CD4-positive, alpha-beta memory T cell (primary cell): ENCODE measurements around the gene OLFML2B. TPM values are rescaled to one million over a fixed set of nuclear protein-coding genes. Genes with fewer than 3 reads are reported as not detected.

Experiments used
- CTCF ChIA-PET: fragments of 350-600 bp; sonication (Branson Sonifier 250); formaldehyde crosslinking; loops from one replicate; lab custom pipeline; 2021; ENCODE audit warnings: inconsistent platforms; ENCODE audit not compliant: partially characterized antibody; lab: Charles Lee
- POLR2A ChIA-PET: fragments of 350-600 bp; sonication (Branson Sonifier 250); formaldehyde crosslinking; loops from one replicate; lab custom pipeline; 2021; ENCODE audit not compliant: partially characterized antibody; lab: Charles Lee
- DNase-seq, 5 donors: peaks; one replicate each; pipeline versions ENCODE4 v3.0.0 to v3.0.0-alpha.2; 2020 to 2022; ENCODE audit warnings: mixed read lengths in 1 of 5
- H3K27ac ChIP-seq: one replicate; pipeline ENCODE4 v1.7.0; 2013; ENCODE audit warnings: low read depth, low read length
- H3K27me3 ChIP-seq: 2 replicates; pipeline ENCODE4 v1.7.0; 2013; ENCODE audit warnings: mild to moderate bottlenecking, low read length, moderate library complexity; ENCODE audit not compliant: insufficient read depth
- H3K36me3 ChIP-seq: 2 replicates; pipeline ENCODE4 v1.7.0; 2013; ENCODE audit warnings: mild to moderate bottlenecking, low read length, moderate library complexity; ENCODE audit not compliant: insufficient read depth
- H3K4me1 ChIP-seq: 2 replicates; pipeline ENCODE4 v1.7.0; 2013; ENCODE audit warnings: mild to moderate bottlenecking, low read length, moderate library complexity; ENCODE audit not compliant: insufficient read depth
- H3K4me3 ChIP-seq, 2 donors: one replicate each; pipeline ENCODE4 v1.7.0; 2013; ENCODE audit warnings: low read length in 2 of 2, mild to moderate bottlenecking in 1 of 2
- H3K9me3 ChIP-seq, 2 donors: one replicate each; pipeline ENCODE4 v1.7.0; 2013; ENCODE audit warnings: low read length in 2 of 2, control low read depth in 1 of 2; ENCODE audit not compliant: control insufficient read depth in 1 of 2
- H3K27ac Mint-ChIP-seq, 7 donors: one replicate each; pipeline ENCODE4 v1.8.0; 2020 to 2021; ENCODE audit warnings: mixed read lengths in 7 of 7, mild to moderate bottlenecking in 6 of 7, inconsistent platforms in 3 of 7, moderate library complexity in 3 of 7
- H3K27me3 Mint-ChIP-seq, 2 donors: one replicate each; pipeline ENCODE4 v1.8.0; 2020 to 2021; ENCODE audit warnings: mixed read lengths in 2 of 2
- H3K36me3 Mint-ChIP-seq, 2 donors: one replicate each; pipeline ENCODE4 v1.8.0; 2020 to 2021; ENCODE audit warnings: mixed read lengths in 2 of 2, inconsistent platforms in 1 of 2, mild to moderate bottlenecking in 1 of 2
- H3K4me1 Mint-ChIP-seq, 4 donors: one replicate each; pipeline ENCODE4 v1.8.0; 2020 to 2021; ENCODE audit warnings: mixed read lengths in 4 of 4, mild to moderate bottlenecking in 1 of 4
- H3K4me3 Mint-ChIP-seq, 8 donors: one replicate each; pipeline ENCODE4 v1.8.0; 2020 to 2021; ENCODE audit warnings: mixed read lengths in 8 of 8, mild to moderate bottlenecking in 7 of 8, moderate library complexity in 6 of 8, inconsistent platforms in 3 of 8
- H3K9me3 Mint-ChIP-seq, 8 donors: one replicate each; pipeline ENCODE4 v1.8.0; 2020 to 2021; ENCODE audit warnings: mixed read lengths in 8 of 8, mild to moderate bottlenecking in 5 of 8, inconsistent platforms in 3 of 8, moderate library complexity in 1 of 8
- intact Hi-C: fragments of 100-400 bp; cut with micrococcal nuclease; formaldehyde crosslinking; loops from one replicate; pipeline ENCODE4 v1.15.1; 2023
- polyA plus RNA-seq, 2 donors: library from polyadenylated mRNA; unstranded; fragments of 300-500 nt; fragmentation: Illumina TruSeq; gene quantifications; one replicate each; pipeline ENCODE4 v1.2.3, GENCODE V29; 2021
- total RNA-seq, 2 experiments: library from RNA; stranded (reverse); gene quantifications; one replicate each; pipeline ENCODE4 v1.2.3, GENCODE V29; 2021

Gene OLFML2B
- total and polyA plus RNA-seq, 4 experiments from 2014 or later = 0.36 to 0.58 TPM; not detected in 2

- Mint-ChIP-seq H3K4me1 (peaks cover 31 to 53% (median 42%) of the 10 kb centered on the region in 4 donors), H3K4me3 (no peak overlapping the region), H3K9me3 (no peaks in the 10 kb centered on the region), H3K27ac (peak overlapping the region in 1 of 7 donors; percentile 14), H3K27me3 (no peaks in the 10 kb centered on the region), H3K36me3 (peaks cover 22 to 46% of the 10 kb centered on the region in 2 donors)
- H3K27ac ChIP-seq = no peak overlapping the region
- H3K4me3 ChIP-seq = no peak overlapping the region
- ChIA-PET CTCF (interaction anchor here (1.0 kb wide), 1 partner anchor 166 kb away, joined by 3 read pairs; no protein-coding TSS in a partner anchor), POLR2A (interaction anchor here (1.3 kb wide), 1 partner anchor 15 kb away, joined by 3 read pairs; no protein-coding TSS in a partner anchor)
- peaks cover 29% of the 10 kb centered on the region for H3K4me1 ChIP-seq
- peaks cover 5% of the 10 kb centered on the region for H3K36me3 ChIP-seq
- DNase-seq = no peak
- H3K9me3 ChIP-seq = no peaks in the 10 kb centered on the region
- intact Hi-C loops = no loop called here
- no peaks in the 10 kb centered on the region for H3K27me3 ChIP-seq
These were observed 65.2 kb downstream of the OLFML2B start for GRCh38 chr1:161958425-161958824.

- intact Hi-C loops = no loop called here
- Histone ChIP-seq H3K36me3 (peaks cover 5% of the 10 kb centered on the region), H3K4me3 (no peak overlapping the region), H3K4me1 (peaks cover 25% of the 10 kb centered on the region), H3K9me3 (no peaks in the 10 kb centered on the region), H3K27me3 (no peaks in the 10 kb centered on the region), H3K27ac (no peak overlapping the region)
- Mint-ChIP-seq H3K4me3 (no peak overlapping the region), H3K9me3 (no peaks in the 10 kb centered on the region), H3K27me3 (no peaks in the 10 kb centered on the region), H3K27ac (no peak overlapping the region), H3K36me3 (peaks cover 21 to 40% of the 10 kb centered on the region in 2 donors), H3K4me1 (peaks cover 34 to 57% (median 42%) of the 10 kb centered on the region in 4 donors)
- POLR2A ChIA-PET = no interaction called here
- CTCF ChIA-PET = no interaction called here
- no peak for DNase-seq
These were observed 66.7 kb downstream of the OLFML2B start for GRCh38 chr1:161956930-161957329.

- H3K36me3 ChIP-seq = peaks cover 5% of the 10 kb centered on the region
- peak overlapping the region in 1 of 7 donors; percentile 70 for H3K27ac Mint-ChIP-seq
- intact Hi-C loops = no loop called here
- peaks cover 17% of the 10 kb centered on the region for H3K4me1 ChIP-seq
- H3K4me3 Mint-ChIP-seq = no peak overlapping the region
- no peaks in the 10 kb centered on the region for H3K9me3 Mint-ChIP-seq
- ChIA-PET CTCF (interaction anchor here (1.2 kb wide), 1 partner anchor 24 kb away, joined by 3 read pairs; no protein-coding TSS in a partner anchor), POLR2A (no interaction called here)
- no peaks in the 10 kb centered on the region for H3K27me3 Mint-ChIP-seq
- H3K9me3 ChIP-seq = no peaks in the 10 kb centered on the region
- H3K27ac ChIP-seq = no peak overlapping the region
- no peak for DNase-seq
- no peaks in the 10 kb centered on the region for H3K27me3 ChIP-seq
- H3K4me1 Mint-ChIP-seq = peaks cover 31 to 50% (median 38%) of the 10 kb centered on the region in 4 donors
- peaks cover 21 to 35% of the 10 kb centered on the region in 2 donors for H3K36me3 Mint-ChIP-seq
- no peak overlapping the region for H3K4me3 ChIP-seq
These were observed 67.6 kb downstream of the OLFML2B start for GRCh38 chr1:161956097-161956496.

DNA sequence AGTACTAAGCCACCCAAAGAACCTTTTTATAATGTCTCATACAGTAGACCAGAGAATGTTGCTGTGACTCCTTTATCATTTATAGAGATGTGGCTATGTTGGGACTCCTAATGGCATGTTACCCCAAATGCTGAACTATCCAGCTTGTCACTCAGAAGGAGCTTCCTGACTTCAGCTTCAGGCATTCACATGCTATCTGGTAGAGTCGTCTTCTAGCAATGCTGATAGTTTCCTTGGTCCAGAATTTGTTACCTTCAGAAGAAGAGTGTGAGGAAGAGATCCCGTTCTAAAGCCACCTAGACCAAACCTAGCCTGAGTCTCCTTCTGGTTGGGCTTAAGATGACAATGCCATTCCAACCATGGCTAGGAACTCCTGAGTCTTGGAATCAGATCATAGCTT lies 68.1 kb downstream of the OLFML2B start:
- intact Hi-C loops = no loop called here
- H3K36me3 ChIP-seq = peaks cover 5% of the 10 kb centered on the region
- peaks cover 16% of the 10 kb centered on the region for H3K4me1 ChIP-seq
- H3K4me3 ChIP-seq = no peak overlapping the region
- Mint-ChIP-seq H3K4me3 (no peak overlapping the region), H3K27me3 (no peaks in the 10 kb centered on the region), H3K4me1 (peaks cover 27 to 46% (median 36%) of the 10 kb centered on the region in 4 donors), H3K27ac (peak overlapping the region in 2 of 7 donors; percentile 6 to 47), H3K9me3 (no peaks in the 10 kb centered on the region), H3K36me3 (peaks cover 21 to 33% of the 10 kb centered on the region in 2 donors)
- H3K27me3 ChIP-seq = no peaks in the 10 kb centered on the region
- CTCF ChIA-PET = interaction anchor here (1.2 kb wide), 1 partner anchor 25 kb away, joined by 3 read pairs; no protein-coding TSS in a partner anchor
- POLR2A ChIA-PET = no interaction called here
- DNase-seq = no peak
- no peak overlapping the region for H3K27ac ChIP-seq
- no peaks in the 10 kb centered on the region for H3K9me3 ChIP-seq

DNA sequence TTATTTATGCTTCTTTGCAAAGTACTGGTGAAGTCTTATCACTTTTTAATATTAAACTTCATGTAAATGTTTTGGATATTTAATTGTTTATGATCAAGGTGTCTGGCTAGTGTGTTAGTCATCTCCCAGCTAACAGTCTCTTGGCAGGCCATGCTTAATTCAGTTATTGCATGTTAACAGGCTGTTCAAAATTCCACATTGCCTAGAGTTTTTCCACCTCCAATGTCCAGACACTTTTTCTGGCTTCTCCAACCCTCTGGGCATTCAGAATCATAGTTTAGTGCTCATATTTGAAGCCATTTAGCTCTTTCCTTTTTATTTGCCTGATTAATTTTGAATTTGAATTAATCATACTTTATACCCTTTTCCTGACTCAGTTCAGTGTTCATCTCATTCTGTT lies 69.2 kb downstream of the OLFML2B start:
- Mint-ChIP-seq H3K27me3 (no peaks in the 10 kb centered on the region), H3K9me3 (no peaks in the 10 kb centered on the region), H3K4me3 (peak overlapping the region in 2 of 8 donors; percentile 33 to 66), H3K27ac (peak overlapping the region in 4 of 7 donors; percentile 10 to 84 (median 66)), H3K4me1 (peaks cover 26 to 39% (median 32%) of the 10 kb centered on the region in 4 donors), H3K36me3 (peaks cover 15 to 26% of the 10 kb centered on the region in 2 donors)
- Histone ChIP-seq H3K4me3 (no peak overlapping the region), H3K4me1 (peaks cover 16% of the 10 kb centered on the region), H3K36me3 (peaks cover 5% of the 10 kb centered on the region), H3K9me3 (no peaks in the 10 kb centered on the region), H3K27me3 (no peaks in the 10 kb centered on the region), H3K27ac (no peak overlapping the region)
- intact Hi-C loops = no loop called here
- CTCF ChIA-PET = interaction anchor here (1.5 kb wide), 1 partner anchor 83 kb away, joined by 4 read pairs; no protein-coding TSS in a partner anchor
- DNase-seq = no peak
- POLR2A ChIA-PET = interaction anchor here (0.9 kb wide), 1 partner anchor 35 kb away, joined by 4 read pairs; no protein-coding TSS in a partner anchor

GRCh38 chr1:161954050-161954449 lies 69.6 kb downstream of the OLFML2B start:
- Mint-ChIP-seq H3K9me3 (no peaks in the 10 kb centered on the region), H3K4me1 (peaks cover 26 to 38% (median 32%) of the 10 kb centered on the region in 4 donors), H3K36me3 (peaks cover 13 to 24% of the 10 kb centered on the region in 2 donors), H3K27me3 (no peaks in the 10 kb centered on the region), H3K27ac (peak overlapping the region in 5 of 7 donors; percentile 20 to 86 (median 69)), H3K4me3 (peak overlapping the region in 6 of 8 donors; percentile 37 to 70 (median 61))
- no peak overlapping the region for H3K4me3 ChIP-seq
- no peak for DNase-seq
- H3K4me1 ChIP-seq = peaks cover 16% of the 10 kb centered on the region
- intact Hi-C loops = no loop called here
- ChIA-PET POLR2A (interaction anchor here (0.8 kb wide), 1 partner anchor 19 kb away, joined by 3 read pairs; no protein-coding TSS in a partner anchor), CTCF (interaction anchor here (1.5 kb wide), 1 partner anchor 83 kb away, joined by 4 read pairs; no protein-coding TSS in a partner anchor)
- no peaks in the 10 kb centered on the region for H3K9me3 ChIP-seq
- H3K27ac ChIP-seq = no peak overlapping the region
- H3K36me3 ChIP-seq = peaks cover 5% of the 10 kb centered on the region
- no peaks in the 10 kb centered on the region for H3K27me3 ChIP-seq

GRCh38 chr1:161953256-161953920 lies 70.3 kb downstream of the OLFML2B start:
- H3K9me3 Mint-ChIP-seq = no peaks in the 10 kb centered on the region
- H3K27ac ChIP-seq = no peak overlapping the region
- peak overlapping the region in 3 of 7 donors; percentile 42 to 63 (median 55) for H3K27ac Mint-ChIP-seq
- no peak overlapping the region for H3K4me3 ChIP-seq
- POLR2A ChIA-PET = interaction anchor here (0.8 kb wide), 2 partner anchors 18 to 34 kb away, joined by 3 read pairs; no protein-coding TSS in a partner anchor
- H3K27me3 Mint-ChIP-seq = no peaks in the 10 kb centered on the region
- H3K36me3 ChIP-seq = peaks cover 1% of the 10 kb centered on the region
- H3K4me1 Mint-ChIP-seq = peaks cover 26 to 38% (median 30%) of the 10 kb centered on the region in 4 donors
- no peaks in the 10 kb centered on the region for H3K9me3 ChIP-seq
- no peak for DNase-seq
- peak overlapping the region in 2 of 8 donors; percentile 27 to 70 for H3K4me3 Mint-ChIP-seq
- CTCF ChIA-PET = interaction anchor here (1.5 kb wide), 1 partner anchor 84 kb away, joined by 4 read pairs; no protein-coding TSS in a partner anchor
- H3K36me3 Mint-ChIP-seq = peaks cover 10 to 17% of the 10 kb centered on the region in 2 donors
- peaks cover 16% of the 10 kb centered on the region for H3K4me1 ChIP-seq
- intact Hi-C loops = no loop called here
- no peaks in the 10 kb centered on the region for H3K27me3 ChIP-seq
